Measurements from ENCODE around the gene NTM.

Gene NTM

GRCh38 chr11:131815590-131815989 lies 445.2 kb downstream of the NTM start:
- Histone ChIP-seq H3K27ac (no peak overlapping the region), H3K4me3 (ENCODE audit: low read depth, low read length) (no peak overlapping the region), H3K36me3 (no peaks in the 10 kb centered on the region), H3K27me3 (ENCODE audit: insufficient read depth, low read depth, severe bottlenecking) (peaks cover 14% of the 10 kb centered on the region), H3K9me3 (ENCODE audit: severe bottlenecking) (no peaks in the 10 kb centered on the region)
- no peak for TF ChIP-seq CTCF (IDR thresholded peaks at IDR 0.05; ENCODE audit: low read depth, low read length)
- peak; percentile 92 for DNase-seq

- TF ChIP-seq CTCF (IDR thresholded peaks at IDR 0.05; ENCODE audit: low read depth, low read length): no peak
- H3K36me3 ChIP-seq: no peaks in the 10 kb centered on the region
- H3K9me3 ChIP-seq (ENCODE audit: severe bottlenecking): no peaks in the 10 kb centered on the region
- H3K27ac ChIP-seq: no peak overlapping the region
- peaks cover 14% of the 10 kb centered on the region for H3K27me3 ChIP-seq (ENCODE audit: insufficient read depth, low read depth, severe bottlenecking)
- no peak overlapping the region for H3K4me3 ChIP-seq (ENCODE audit: low read depth, low read length)
- no peak for DNase-seq
Measured at GRCh38 chr11:131816051-131816450, 445.6 kb downstream of the NTM start.

GRCh38 chr11:131817687-131818188 lies 447.3 kb downstream of the NTM start:
- Histone ChIP-seq H3K36me3 (no peaks in the 10 kb centered on the region), H3K9me3 (ENCODE audit: severe bottlenecking) (no peaks in the 10 kb centered on the region), H3K27me3 (ENCODE audit: insufficient read depth, low read depth, severe bottlenecking) (peaks cover 14% of the 10 kb centered on the region), H3K4me3 (ENCODE audit: low read depth, low read length) (no peak overlapping the region), H3K27ac (no peak overlapping the region)
- DNase-seq: no peak
- TF ChIP-seq CTCF (IDR thresholded peaks at IDR 0.05; ENCODE audit: low read depth, low read length): no peak

- no peak overlapping the region for H3K4me3 ChIP-seq (ENCODE audit: low read depth, low read length)
- no peaks in the 10 kb centered on the region for H3K9me3 ChIP-seq (ENCODE audit: severe bottlenecking)
- H3K27me3 ChIP-seq (ENCODE audit: insufficient read depth, low read depth, severe bottlenecking): no peaks in the 10 kb centered on the region
- no peaks in the 10 kb centered on the region for H3K36me3 ChIP-seq
- no peak overlapping the region for H3K27ac ChIP-seq
- DNase-seq: no peak
- no peak for TF ChIP-seq CTCF (IDR thresholded peaks at IDR 0.05; ENCODE audit: low read depth, low read length)
Measured at GRCh38 chr11:131819865-131820264, 449.4 kb downstream of the NTM start.

GRCh38 chr11:131822506-131822905 lies 452.1 kb downstream of the NTM start:
- Histone ChIP-seq H3K9me3 (ENCODE audit: severe bottlenecking) (no peaks in the 10 kb centered on the region), H3K36me3 (no peaks in the 10 kb centered on the region), H3K4me3 (ENCODE audit: low read depth, low read length) (no peak overlapping the region), H3K27ac (no peak overlapping the region), H3K27me3 (ENCODE audit: insufficient read depth, low read depth, severe bottlenecking) (no peaks in the 10 kb centered on the region)
- no peak for TF ChIP-seq CTCF (IDR thresholded peaks at IDR 0.05; ENCODE audit: low read depth, low read length)
- DNase-seq: no peak

GRCh38 chr11:131823772-131824171 lies 453.4 kb downstream of the NTM start:
- H3K36me3 ChIP-seq: no peaks in the 10 kb centered on the region
- H3K9me3 ChIP-seq (ENCODE audit: severe bottlenecking): no peaks in the 10 kb centered on the region
- H3K27me3 ChIP-seq (ENCODE audit: insufficient read depth, low read depth, severe bottlenecking): no peaks in the 10 kb centered on the region
- no peak overlapping the region for H3K27ac ChIP-seq
- DNase-seq: no peak
- no peak for TF ChIP-seq CTCF (IDR thresholded peaks at IDR 0.05; ENCODE audit: low read depth, low read length)
- H3K4me3 ChIP-seq (ENCODE audit: low read depth, low read length): no peak overlapping the region

All from WERI-Rb-1 (cell line).